ENCODE measurements around the gene SETD2.

- TF ChIP-seq CTCF (IDR thresholded peaks at IDR 0.05) (no peak), GABPA (IDR thresholded peaks at IDR 0.05; ENCODE audit: low read depth) (no peak), SIN3A (IDR thresholded peaks at IDR 0.05; ENCODE audit: borderline replicate concordance, low read depth, low read length) (no peak), JUND (IDR thresholded peaks at IDR 0.05) (no peak), GATA2 (CRISPR knock-in tag; IDR thresholded peaks at IDR 0.05) (no peak), NRF1 (IDR thresholded peaks at IDR 0.05; ENCODE audit: low read depth, low read length) (no peak), FOSL2 (IDR thresholded peaks at IDR 0.05; ENCODE audit: borderline replicate concordance, low read depth) (no peak), CHD2 (IDR thresholded peaks at IDR 0.05; ENCODE audit: low read length, partially characterized antibody) (no peak), REST (IDR thresholded peaks at IDR 0.05; ENCODE audit: low read depth, low read length) (no peak), EP300 (IDR thresholded peaks at IDR 0.05; ENCODE audit: borderline replicate concordance in 1 of 2, low read depth in 1 of 2, low read length in 1 of 2) (no peak), TAF1 (IDR thresholded peaks at IDR 0.05; ENCODE audit: borderline replicate concordance, low read depth, low read length) (no peak), POLR2AphosphoS5 (IDR thresholded peaks at IDR 0.05; ENCODE audit: low read depth, low read length) (no peak), YY1 (IDR thresholded peaks at IDR 0.05; ENCODE audit: low read depth) (no peak)
These were observed 135.2 kb downstream of the SETD2 start for GRCh38 chr3:47028667-47029066.
